Measurements from ENCODE around the gene FHIT. TPM values are rescaled to one million over a fixed set of nuclear protein-coding genes. Genes with fewer than 3 reads are reported as not detected.

The FHIT gene
- total RNA-seq, 1 experiment from 2014 or later, result 3.6 TPM

- ChIA-PET POLR2A (ENCODE audit: unreplicated experiment) (no interaction called here), CTCF (no interaction called here)
- Histone ChIP-seq H3K9me2 (replicated peaks; ENCODE audit: low read length) (no peaks in the 10 kb centered on the region), H4K20me1 (ENCODE audit: low read length) (no peaks in the 10 kb centered on the region), H3K79me2 (ENCODE audit: low read length) (no peaks in the 10 kb centered on the region), H3K9me3 (ENCODE audit: low read length) (no peaks in the 10 kb centered on the region), H3K4me1 (ENCODE audit: insufficient read depth, low read length) (no peaks in the 10 kb centered on the region), H3K4me2 (ENCODE audit: low read length) (no peak overlapping the region), H3K9ac (ENCODE audit: low read length) (no peak overlapping the region), H3F3A (ENCODE audit: low read length, unreplicated experiment) (no peaks in the 10 kb centered on the region), H3K36me3 (ENCODE audit: low read depth, low read length) (no peaks in the 10 kb centered on the region), H3K4me3 (ENCODE audit: low read length) (no peak overlapping the region), H3K27me3 (ENCODE audit: low read length) (no peaks in the 10 kb centered on the region), H2AFZ (ENCODE audit: low read length) (no peak overlapping the region), H3K27ac (ENCODE audit: low read length) (no peak overlapping the region)
- TF ChIP-seq EZH2phosphoT487 (IDR thresholded peaks at IDR 0.05; ENCODE audit: borderline replicate concordance, low read length), result no peak
- TF ChIP-seq CTCF (conservative IDR thresholded peaks at IDR 0.05; ENCODE audit: low read depth, low read length), result no peak
- BruUV-seq (replicated peaks), result no TSS peak
- DNase-seq (no peak), ATAC-seq (no peak)
- intact Hi-C loops (cut with micrococcal nuclease), result no loop called here
Measured at GRCh38 chr3:60803216-60804173, 447.8 kb downstream of the FHIT start.

GRCh38 chr3:60801307-60801706 lies 449.9 kb downstream of the FHIT start:
- Histone ChIP-seq H3K9me3 (ENCODE audit: low read length) (no peaks in the 10 kb centered on the region), H3K79me2 (ENCODE audit: low read length) (no peaks in the 10 kb centered on the region), H3K9ac (ENCODE audit: low read length) (no peak overlapping the region), H3F3A (ENCODE audit: low read length, unreplicated experiment) (no peaks in the 10 kb centered on the region), H3K27ac (ENCODE audit: low read length) (no peak overlapping the region), H2AFZ (ENCODE audit: low read length) (no peak overlapping the region), H3K27me3 (ENCODE audit: low read length) (no peaks in the 10 kb centered on the region), H3K4me1 (ENCODE audit: insufficient read depth, low read length) (no peaks in the 10 kb centered on the region), H3K4me2 (ENCODE audit: low read length) (no peak overlapping the region), H3K4me3 (ENCODE audit: low read length) (no peak overlapping the region), H4K20me1 (ENCODE audit: low read length) (no peaks in the 10 kb centered on the region), H3K36me3 (ENCODE audit: low read depth, low read length) (no peaks in the 10 kb centered on the region), H3K9me2 (replicated peaks; ENCODE audit: low read length) (no peaks in the 10 kb centered on the region)
- ChIA-PET POLR2A (ENCODE audit: unreplicated experiment) (no interaction called here), CTCF (no interaction called here)
- intact Hi-C loops (cut with micrococcal nuclease), result no loop called here
- BruUV-seq (replicated peaks), result no TSS peak
- DNase-seq (no peak), ATAC-seq (no peak)
- TF ChIP-seq EZH2 (IDR thresholded peaks at IDR 0.05; ENCODE audit: low read length, unreplicated experiment), result no peak
- no peak for TF ChIP-seq CTCF (conservative IDR thresholded peaks at IDR 0.05; ENCODE audit: low read depth, low read length)
- TF ChIP-seq EZH2phosphoT487 (IDR thresholded peaks at IDR 0.05; ENCODE audit: borderline replicate concordance, low read length), result no peak

GRCh38 chr3:60798456-60798855 lies 452.8 kb downstream of the FHIT start:
- intact Hi-C loops (cut with micrococcal nuclease), result no loop called here
- Histone ChIP-seq H3F3A (ENCODE audit: low read length, unreplicated experiment) (no peaks in the 10 kb centered on the region), H3K4me3 (ENCODE audit: low read length) (no peak overlapping the region), H3K27ac (ENCODE audit: low read length) (no peak overlapping the region), H3K9ac (ENCODE audit: low read length) (no peak overlapping the region), H3K9me2 (replicated peaks; ENCODE audit: low read length) (no peaks in the 10 kb centered on the region), H3K79me2 (ENCODE audit: low read length) (no peaks in the 10 kb centered on the region), H3K9me3 (ENCODE audit: low read length) (no peaks in the 10 kb centered on the region), H3K36me3 (ENCODE audit: low read depth, low read length) (no peaks in the 10 kb centered on the region), H3K4me2 (ENCODE audit: low read length) (no peak overlapping the region), H3K27me3 (ENCODE audit: low read length) (no peaks in the 10 kb centered on the region), H4K20me1 (ENCODE audit: low read length) (no peaks in the 10 kb centered on the region), H2AFZ (ENCODE audit: low read length) (no peak overlapping the region), H3K4me1 (ENCODE audit: insufficient read depth, low read length) (no peaks in the 10 kb centered on the region)
- no peak for DNase-seq
- TF ChIP-seq EZH2 (IDR thresholded peaks at IDR 0.05; ENCODE audit: low read length, unreplicated experiment) (no peak), EZH2phosphoT487 (IDR thresholded peaks at IDR 0.05; ENCODE audit: borderline replicate concordance, low read length) (no peak), CTCF (conservative IDR thresholded peaks at IDR 0.05; ENCODE audit: low read depth, low read length) (no peak)
- ChIA-PET POLR2A (ENCODE audit: unreplicated experiment) (no interaction called here), CTCF (no interaction called here)
- BruUV-seq (replicated peaks), result no TSS peak
- ATAC-seq, result no peak

All from PC-3 (cell line).